OCI-LY1 (cell line): Measurements from ENCODE around the gene TRAF5.
"Not testable (repeated sequence)": the region's sequence is repeated elsewhere in the genome, so short reads cannot be mapped to it uniquely, and the experiment has no call there.

Source experiments
- CTCF ChIP-seq: fragments of 200-600 bp; sonication (generic), shearing (Covaris generic); IDR thresholded peaks from 2 replicates; pipeline ENCODE4 v1.5.1; 2017; ENCODE audit warnings: mild to moderate bottlenecking, antibody characterized with exemption, low read length, moderate library complexity, mixed read lengths
- EZH2 ChIP-seq: fragments of 200-600 bp; sonication (generic), shearing (Covaris generic); IDR thresholded peaks from 2 replicates; pipeline ENCODE4 v1.8.0; 2017; ENCODE audit warnings: borderline replicate concordance, mixed run types, mild to moderate bottlenecking, antibody characterized with exemption, low read length, moderate library complexity, mixed read lengths

- not testable (repeated sequence) for TF ChIP-seq CTCF, EZH2
Measured at GRCh38 chr1:211352055-211352454, 25.4 kb downstream of the TRAF5 start.
